Activated T-cell treated with anti-CD3 and anti-CD28 coated beads, Interleukin-2, amount 50 U/mL, for 24 hours (primary cell): ENCODE results near the gene CCIN.

Experiments
- DNase-seq: peaks from one replicate; pipeline ENCODE4 v3.0.0-alpha.2; 2020
- H3K27ac Mint-ChIP-seq: 2 replicates; pipeline ENCODE4 v1.8.0; 2020; ENCODE audit warnings: mild to moderate bottlenecking, mixed read lengths
- H3K27me3 Mint-ChIP-seq: 2 replicates; pipeline ENCODE4 v1.8.0; 2020; ENCODE audit warnings: mixed read lengths
- H3K36me3 Mint-ChIP-seq: 2 replicates; pipeline ENCODE4 v1.8.0; 2020; ENCODE audit warnings: low read depth, mixed read lengths
- H3K4me1 Mint-ChIP-seq: 2 replicates; pipeline ENCODE4 v1.8.0; 2020; ENCODE audit warnings: low read depth, mixed read lengths
- H3K4me3 Mint-ChIP-seq: 2 replicates; pipeline ENCODE4 v1.8.0; 2020; ENCODE audit warnings: mild to moderate bottlenecking, moderate library complexity, mixed read lengths
- H3K9me3 Mint-ChIP-seq: 2 replicates; pipeline ENCODE4 v1.8.0; 2020; ENCODE audit warnings: mixed read lengths

Gene CCIN

DNA sequence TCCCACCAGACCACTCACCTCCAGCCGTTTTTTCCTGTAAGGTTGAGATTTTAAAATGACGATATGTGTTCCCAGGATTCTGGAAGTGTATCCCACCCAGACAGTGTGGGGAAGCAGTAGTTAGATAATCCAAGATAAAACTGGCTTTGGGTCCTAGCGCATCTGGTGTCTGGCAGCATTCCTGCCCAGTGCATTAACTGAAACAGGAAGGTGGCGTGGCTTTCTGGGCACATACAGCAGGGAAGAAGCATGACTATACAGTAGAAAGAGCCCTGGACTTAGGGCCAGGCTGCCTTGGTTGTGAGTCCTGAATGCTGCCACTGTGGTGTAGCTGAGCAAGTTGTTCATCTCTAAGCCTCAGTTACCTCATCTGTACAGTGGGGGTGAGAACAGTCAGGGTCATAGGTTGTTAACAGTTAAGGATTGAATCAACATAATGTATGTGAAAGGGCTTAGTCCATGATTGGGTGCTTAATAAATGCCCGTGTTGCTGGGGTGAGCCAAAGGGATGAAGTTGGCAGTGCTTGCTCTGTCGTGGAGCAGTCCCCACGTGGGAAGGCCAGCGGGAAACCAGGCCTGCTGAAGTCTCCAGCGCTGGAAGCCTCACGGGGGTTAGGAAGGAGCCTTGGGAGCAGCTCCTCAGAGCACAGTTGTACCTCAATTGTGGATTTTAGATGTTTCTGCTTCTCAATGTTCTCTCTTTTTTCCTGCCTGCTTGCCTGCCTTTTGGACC is 39.5 kb downstream of the CCIN start:
- Mint-ChIP-seq H3K4me1 (peaks cover 58% of the 10 kb centered on the region), H3K27me3 (no peaks in the 10 kb centered on the region), H3K27ac (peak overlapping the region; percentile 93), H3K9me3 (no peaks in the 10 kb centered on the region), H3K4me3 (no peak overlapping the region), H3K36me3 (peaks cover 100% of the 10 kb centered on the region)
- no peak for DNase-seq

DNA sequence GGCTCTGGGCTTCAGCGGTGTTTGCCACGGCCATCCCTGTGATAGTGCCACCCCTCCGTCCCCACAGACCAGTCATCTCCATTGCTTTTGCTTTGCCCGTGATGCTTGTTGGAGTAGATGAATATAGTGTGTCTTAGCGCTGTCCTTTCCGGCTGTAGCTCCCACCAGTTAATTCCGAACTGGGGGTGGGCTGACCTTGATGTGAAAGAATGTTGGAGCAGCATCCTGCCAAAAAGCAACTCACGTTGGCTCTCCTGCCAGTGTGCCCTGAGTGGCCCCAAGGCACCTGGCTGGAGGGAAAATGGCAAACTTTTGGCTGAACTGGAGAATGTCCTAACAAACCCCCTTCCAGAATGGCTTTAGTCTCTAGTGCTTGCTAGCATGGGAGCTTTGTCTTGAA is 41.5 kb downstream of the CCIN start:
- Mint-ChIP-seq H3K4me1 (peaks cover 67% of the 10 kb centered on the region), H3K4me3 (no peak overlapping the region), H3K36me3 (peaks cover 100% of the 10 kb centered on the region), H3K27me3 (no peaks in the 10 kb centered on the region), H3K27ac (no peak overlapping the region), H3K9me3 (no peaks in the 10 kb centered on the region)
- no peak for DNase-seq

DNA sequence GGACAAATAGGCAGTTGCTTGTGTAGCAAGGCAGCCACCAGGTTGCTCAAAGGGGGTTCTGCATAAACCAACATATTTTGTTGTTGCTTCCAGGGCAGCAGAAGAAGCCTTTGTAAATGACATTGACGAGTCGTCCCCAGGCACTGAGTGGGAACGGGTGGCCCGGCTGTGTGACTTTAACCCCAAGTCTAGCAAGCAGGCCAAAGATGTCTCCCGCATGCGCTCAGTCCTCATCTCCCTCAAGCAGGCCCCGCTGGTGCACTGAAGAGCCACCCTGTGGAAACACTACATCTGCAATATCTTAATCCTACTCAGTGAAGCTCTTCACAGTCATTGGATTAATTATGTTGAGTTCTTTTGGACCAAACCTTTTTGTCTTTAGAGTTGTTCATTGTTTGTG is 42.3 kb downstream of the CCIN start:
- no peak for DNase-seq
- H3K36me3 Mint-ChIP-seq = peaks cover 98% of the 10 kb centered on the region
- H3K27ac Mint-ChIP-seq = peak overlapping the region; percentile 39
- H3K9me3 Mint-ChIP-seq = no peaks in the 10 kb centered on the region
- H3K4me3 Mint-ChIP-seq = no peak overlapping the region
- peaks cover 64% of the 10 kb centered on the region for H3K4me1 Mint-ChIP-seq
- no peaks in the 10 kb centered on the region for H3K27me3 Mint-ChIP-seq

DNA sequence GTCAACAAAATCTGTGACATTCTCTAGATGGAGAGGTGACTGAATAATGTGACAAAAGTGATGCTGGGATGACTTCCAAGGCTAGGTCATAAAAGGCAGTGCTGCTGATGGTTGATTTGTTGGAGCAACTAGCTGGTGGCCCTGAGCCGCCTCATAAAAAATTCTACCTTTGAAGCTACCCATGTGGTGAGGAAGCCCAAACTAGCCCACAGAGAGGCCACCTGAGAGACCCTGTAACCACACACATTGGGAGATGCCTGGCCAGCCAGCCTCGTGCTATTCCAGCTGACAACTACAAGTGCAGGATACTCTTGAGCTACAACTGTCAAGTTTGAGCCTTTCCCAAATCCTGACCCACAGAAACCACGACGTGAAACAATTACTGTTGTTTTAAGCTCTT is 44.2 kb downstream of the CCIN start:
- Mint-ChIP-seq H3K36me3 (peaks cover 97% of the 10 kb centered on the region), H3K4me1 (peaks cover 60% of the 10 kb centered on the region), H3K27ac (peak overlapping the region; percentile 72), H3K9me3 (no peaks in the 10 kb centered on the region), H3K27me3 (no peaks in the 10 kb centered on the region), H3K4me3 (no peak overlapping the region)
- no peak for DNase-seq

DNA sequence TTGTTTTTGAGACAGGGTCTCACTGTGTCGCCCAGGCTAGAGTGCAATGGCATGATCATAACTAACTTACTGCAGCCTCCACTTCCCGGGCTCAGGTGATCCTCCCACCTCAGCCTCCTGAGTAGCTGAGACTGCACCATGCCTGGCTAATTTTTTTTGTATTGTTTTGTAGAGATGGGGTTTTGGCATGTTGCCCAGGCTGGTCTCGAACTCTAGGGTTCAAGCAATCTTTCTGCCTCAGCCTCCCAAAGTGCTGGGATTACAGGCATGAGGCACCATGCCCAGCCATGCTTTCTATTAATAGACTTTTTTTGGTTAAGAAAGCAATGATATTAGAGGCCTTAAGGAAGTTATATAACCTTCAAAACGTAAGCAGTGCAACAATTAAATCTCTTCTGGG is 44.8 kb downstream of the CCIN start:
- H3K27me3 Mint-ChIP-seq = no peaks in the 10 kb centered on the region
- H3K4me1 Mint-ChIP-seq = peaks cover 60% of the 10 kb centered on the region
- H3K4me3 Mint-ChIP-seq = no peak overlapping the region
- H3K36me3 Mint-ChIP-seq = peaks cover 97% of the 10 kb centered on the region
- peak overlapping the region; percentile 72 for H3K27ac Mint-ChIP-seq
- no peaks in the 10 kb centered on the region for H3K9me3 Mint-ChIP-seq
- DNase-seq = no peak

DNA sequence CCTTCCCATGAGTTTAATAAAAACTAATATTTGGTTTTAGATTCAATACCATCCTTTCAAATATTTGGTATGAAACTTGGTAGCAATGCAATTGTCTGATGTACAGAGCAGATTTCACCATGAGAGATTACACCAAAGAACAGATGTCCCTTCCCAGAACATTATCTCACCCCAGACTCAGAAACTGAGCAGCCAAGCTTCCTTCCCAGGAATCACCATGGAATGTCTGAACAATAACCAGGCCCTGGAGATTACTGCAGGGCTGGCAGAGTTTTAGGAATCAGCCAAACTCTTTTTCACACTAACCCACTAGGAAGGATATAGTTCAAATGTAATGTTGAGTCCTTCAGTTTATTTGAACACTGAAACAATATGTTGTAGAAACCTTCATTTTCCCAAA is 45.4 kb downstream of the CCIN start:
- H3K27me3 Mint-ChIP-seq = no peaks in the 10 kb centered on the region
- no peak overlapping the region for H3K4me3 Mint-ChIP-seq
- H3K36me3 Mint-ChIP-seq = peaks cover 97% of the 10 kb centered on the region
- H3K9me3 Mint-ChIP-seq = no peaks in the 10 kb centered on the region
- peak overlapping the region; percentile 83 for H3K27ac Mint-ChIP-seq
- DNase-seq = no peak
- peaks cover 58% of the 10 kb centered on the region for H3K4me1 Mint-ChIP-seq

DNA sequence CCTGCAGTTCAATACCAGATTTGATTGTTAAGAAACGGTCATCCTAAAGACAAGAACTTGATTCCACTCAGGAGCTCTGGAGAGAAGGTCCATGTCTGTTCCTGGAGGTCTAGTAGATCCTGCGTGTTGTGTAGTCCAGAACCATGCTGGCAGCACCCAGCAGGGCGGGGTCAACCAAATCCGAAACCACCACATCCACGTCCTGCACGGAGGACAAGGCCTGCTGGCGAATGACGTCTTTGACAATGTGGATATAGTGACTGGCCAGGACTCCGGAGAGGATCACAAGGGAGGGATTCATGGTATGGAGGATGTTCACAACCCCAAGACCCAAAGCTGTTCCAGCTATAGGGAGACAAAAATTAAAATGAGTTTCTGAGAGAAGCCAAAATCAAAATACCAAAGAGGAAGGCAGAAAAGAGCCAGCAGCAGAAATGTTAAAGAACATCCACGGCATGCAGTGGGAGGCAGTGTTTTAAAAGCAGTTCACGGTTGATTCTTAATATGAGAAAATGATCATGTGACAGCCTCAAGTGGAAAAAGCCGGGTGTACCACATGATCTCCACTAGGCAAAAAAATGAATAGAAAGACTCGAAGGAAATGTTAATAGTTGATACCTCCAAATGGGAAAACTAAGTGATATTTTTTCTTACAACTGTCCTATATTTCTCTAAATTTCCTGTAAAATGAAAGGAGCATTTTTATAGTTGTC is 48.2 kb downstream of the CCIN start:
- H3K9me3 Mint-ChIP-seq = peaks cover 1% of the 10 kb centered on the region
- H3K27ac Mint-ChIP-seq = peak overlapping the region; percentile 87
- no peak for DNase-seq
- H3K27me3 Mint-ChIP-seq = no peaks in the 10 kb centered on the region
- H3K4me1 Mint-ChIP-seq = peaks cover 52% of the 10 kb centered on the region
- no peak overlapping the region for H3K4me3 Mint-ChIP-seq
- H3K36me3 Mint-ChIP-seq = peaks cover 97% of the 10 kb centered on the region

DNA sequence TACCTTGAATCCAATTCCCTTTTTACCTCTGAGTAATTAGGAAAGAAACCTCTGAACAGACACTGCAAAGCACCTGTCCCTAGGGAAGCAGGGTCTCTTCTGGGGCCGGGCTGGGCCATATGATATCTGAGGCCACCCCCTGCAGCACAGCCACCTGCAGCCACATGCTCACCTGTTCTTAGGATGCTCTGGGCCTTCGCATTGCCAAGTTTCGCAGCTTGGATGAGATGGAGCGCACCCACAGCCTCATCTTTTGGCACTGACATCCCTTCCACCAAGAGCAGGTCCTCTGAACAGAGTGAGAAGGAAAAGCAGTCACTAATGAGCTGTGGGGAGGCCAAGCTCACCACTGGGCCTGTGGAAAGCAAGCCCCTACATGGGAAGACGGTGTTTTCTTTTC is 48.8 kb downstream of the CCIN start:
- no peak overlapping the region for H3K4me3 Mint-ChIP-seq
- peaks cover 7% of the 10 kb centered on the region for H3K9me3 Mint-ChIP-seq
- H3K4me1 Mint-ChIP-seq = peaks cover 47% of the 10 kb centered on the region
- peaks cover 97% of the 10 kb centered on the region for H3K36me3 Mint-ChIP-seq
- DNase-seq = no peak
- H3K27me3 Mint-ChIP-seq = no peaks in the 10 kb centered on the region
- peak overlapping the region; percentile 87 for H3K27ac Mint-ChIP-seq

DNA sequence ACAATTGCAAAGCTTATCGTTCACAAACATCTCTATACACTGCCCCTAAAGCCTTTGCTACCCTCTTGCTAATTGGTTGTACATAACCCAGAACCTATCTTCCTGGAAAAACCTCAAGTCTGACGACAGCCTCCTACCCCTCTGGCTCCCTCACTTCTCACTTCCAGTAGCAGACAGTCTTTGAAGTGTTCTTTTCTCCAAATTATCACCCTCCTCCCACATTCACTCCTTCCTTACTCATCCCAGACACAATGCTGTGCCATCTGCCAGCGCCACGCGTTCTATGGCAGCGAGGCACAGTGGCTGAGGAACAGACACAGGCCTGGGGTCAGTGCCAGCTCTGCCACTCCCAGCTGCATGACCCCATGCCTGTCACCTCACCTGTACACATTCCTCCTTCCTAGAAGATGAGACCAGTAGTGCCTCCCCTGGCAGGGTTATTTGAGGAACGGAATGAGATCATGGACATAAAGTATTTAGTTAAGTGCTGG is 49.3 kb downstream of the CCIN start:
- no peak for DNase-seq
- Mint-ChIP-seq H3K9me3 (peaks cover 8% of the 10 kb centered on the region), H3K4me3 (no peak overlapping the region), H3K4me1 (peaks cover 43% of the 10 kb centered on the region), H3K27me3 (no peaks in the 10 kb centered on the region), H3K36me3 (peaks cover 97% of the 10 kb centered on the region), H3K27ac (peak overlapping the region; percentile 87)
